GM19438 (cell line): ENCODE results near the gene COL9A3.

Experiments used
- ATAC-seq: cut with Tn5 transposase; IDR thresholded peaks from one replicate; pipeline ENCODE4 v1.9.1; 2021; ENCODE audit warnings: low read depth; ENCODE audit not compliant: unreplicated experiment

The COL9A3 gene

GRCh38 chr20:62795023-62795761 lies 21.7 kb upstream of the COL9A3 start:
- no peak for ATAC-seq

- no peak for ATAC-seq
Observed at GRCh38 chr20:62796699-62797491, 20.0 kb upstream of the COL9A3 start.

GRCh38 chr20:62797671-62798532 lies 18.9 kb upstream of the COL9A3 start:
- no peak for ATAC-seq

GRCh38 chr20:62799036-62799435 lies 17.8 kb upstream of the COL9A3 start:
- no peak for ATAC-seq

- no peak for ATAC-seq
Observed at GRCh38 chr20:62799459-62799858, 17.4 kb upstream of the COL9A3 start.

GRCh38 chr20:62799873-62800272 lies 17.0 kb upstream of the COL9A3 start:
- no peak for ATAC-seq

- no peak for ATAC-seq
Observed at GRCh38 chr20:62800314-62801259, 16.3 kb upstream of the COL9A3 start.

GRCh38 chr20:62801284-62802010 lies 15.4 kb upstream of the COL9A3 start:
- ATAC-seq: no peak

- ATAC-seq: no peak
Observed at GRCh38 chr20:62802026-62802712, 14.7 kb upstream of the COL9A3 start.

GRCh38 chr20:62804021-62804626 lies 12.7 kb upstream of the COL9A3 start:
- ATAC-seq: no peak

GRCh38 chr20:62804627-62805154 lies 12.2 kb upstream of the COL9A3 start, which contains the start of gene OGFR:
Gene OGFR (plus strand): TSS chr20:62804835. CDS start chr20:62804860, 25 bp downstream.
- ATAC-seq: no peak

- ATAC-seq: no peak
Observed at GRCh38 chr20:62805155-62805710, 11.6 kb upstream of the COL9A3 start.

- ATAC-seq: no peak
Observed at GRCh38 chr20:62805711-62806382, 11.0 kb upstream of the COL9A3 start.

- no peak for ATAC-seq
Observed at GRCh38 chr20:62806383-62807050, 10.3 kb upstream of the COL9A3 start.

GRCh38 chr20:62807444-62808210 lies 9.2 kb upstream of the COL9A3 start:
- ATAC-seq: no peak
